Eye (tissue), 1 donor: ENCODE data around the gene SSH2.
"Not testable (repeated sequence)": the region's sequence is repeated elsewhere in the genome, so short reads cannot be mapped to it uniquely, and the experiment has no call there.

Experiments used
- DNase-seq: peaks from one replicate; pipeline ENCODE4 v3.0.0-alpha.2; 2015

The SSH2 gene

DNA sequence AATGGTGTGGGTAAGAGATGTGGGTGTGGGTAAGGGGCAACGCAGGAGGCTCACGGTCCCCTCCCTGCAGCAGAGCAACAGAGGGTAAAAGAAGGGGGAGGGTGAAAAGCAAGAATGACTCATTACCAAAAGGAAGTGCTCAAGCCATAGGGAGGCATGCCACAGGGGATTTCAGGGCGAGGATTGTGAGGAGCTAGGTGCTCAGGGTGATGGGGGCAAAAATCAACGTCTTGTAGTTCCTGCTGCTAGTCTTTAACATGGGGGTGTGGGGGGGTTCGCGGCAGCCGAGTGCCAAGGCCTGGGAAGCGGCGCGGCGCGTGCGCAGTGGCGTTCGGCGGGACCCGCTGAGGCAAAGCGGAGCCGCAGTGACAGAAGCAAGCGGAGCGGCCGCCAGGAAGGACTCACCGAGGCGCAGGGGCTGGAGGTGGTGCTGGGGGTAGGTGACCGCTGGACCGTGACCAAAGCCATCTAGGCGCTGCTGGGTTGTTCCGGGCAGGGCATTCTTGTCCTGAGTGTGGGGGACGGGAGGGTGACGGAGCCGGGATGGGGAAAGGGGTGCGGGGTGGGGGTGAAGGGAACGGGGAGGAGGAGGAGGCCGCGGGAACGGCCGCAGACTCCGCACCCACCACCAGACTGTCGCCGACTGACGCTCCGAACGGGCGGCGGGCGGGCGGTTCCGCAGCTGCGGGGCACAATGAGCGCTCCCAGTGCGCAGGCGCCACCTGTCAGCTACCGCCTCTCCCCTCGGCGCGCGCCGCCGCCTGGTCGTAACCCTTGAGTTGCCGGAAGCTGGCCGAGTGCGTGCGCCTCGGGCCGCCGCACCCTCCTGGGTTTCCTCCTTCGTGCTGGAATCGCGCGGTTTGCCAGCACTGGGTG lies at the start of gene SSH2:
Gene SSH2, minus strand, starts transcription at position 696 of the 876 bp plus-strand sequence. Its CDS starts 228 bp downstream, at position 468.
- DNase-seq, result peak; percentile 95

DNA sequence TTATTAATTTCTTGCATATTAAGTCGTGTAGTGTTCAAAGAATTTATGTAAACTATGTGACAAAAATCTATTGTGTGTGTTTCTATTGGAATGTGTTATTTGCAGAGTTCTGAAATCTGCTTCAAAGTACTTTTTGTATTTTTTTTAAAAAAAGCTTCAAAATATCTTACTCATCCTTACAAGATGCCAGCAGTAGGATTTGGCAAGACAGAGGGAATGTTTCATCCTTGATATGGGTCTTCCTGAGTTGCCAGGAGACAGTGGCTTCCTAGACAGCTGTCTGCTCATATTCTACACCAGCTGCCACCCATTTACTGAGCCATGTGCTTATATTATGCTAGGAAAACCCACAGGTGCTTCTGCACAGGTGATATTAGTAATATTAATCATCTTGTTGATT lies 47.8 kb upstream of the SSH2 start:
- DNase-seq, result no peak

GRCh38 chr17:29973005-29973404 lies 43.0 kb upstream of the SSH2 start:
- no peak for DNase-seq

- no peak for DNase-seq
Observed at GRCh38 chr17:29972277-29972676, 42.2 kb upstream of the SSH2 start.

DNA sequence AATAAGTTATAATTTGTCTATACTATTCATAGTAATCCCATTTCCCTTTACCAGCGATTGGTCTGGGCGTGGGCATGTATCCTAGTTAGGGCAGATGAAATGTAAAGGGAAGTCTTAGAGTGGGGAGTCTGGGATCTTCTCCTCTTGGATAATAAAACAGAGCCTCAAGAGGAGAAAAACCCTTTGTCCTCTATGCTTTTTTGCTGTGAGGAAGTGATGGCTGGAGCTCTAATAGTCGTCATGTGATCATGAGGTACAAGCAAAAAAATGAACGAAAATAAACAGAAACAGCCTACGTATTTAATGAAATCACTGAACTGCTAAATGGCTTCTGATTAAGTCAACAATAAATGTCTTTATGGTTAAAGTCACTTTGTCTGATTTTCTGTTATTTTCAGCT lies 38.2 kb upstream of the SSH2 start:
- DNase-seq, result no peak

DNA sequence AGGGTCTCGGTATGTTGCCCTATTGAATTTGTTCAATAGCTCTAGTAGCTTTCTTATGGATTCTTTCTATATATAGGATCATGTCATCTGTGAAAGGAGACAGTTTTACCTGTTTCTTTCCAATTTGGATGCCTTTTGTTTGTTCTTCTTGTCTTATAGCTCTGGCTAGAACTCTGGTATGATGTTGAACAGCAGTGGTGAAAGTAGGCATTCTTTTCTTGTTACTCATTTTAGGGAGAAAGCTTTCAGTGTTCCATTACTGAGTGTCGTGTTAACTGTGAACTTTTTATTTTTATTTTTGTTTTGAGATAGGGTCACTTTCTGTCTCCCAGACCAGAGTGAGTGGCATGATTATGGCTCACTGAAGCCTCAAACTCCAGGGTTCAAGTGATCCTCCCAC lies 32.6 kb upstream of the SSH2 start:
- no peak for DNase-seq

GRCh38 chr17:29959658-29960337 lies 29.8 kb upstream of the SSH2 start:
- peak; percentile 7 for DNase-seq

GRCh38 chr17:29958947-29959657 lies 29.1 kb upstream of the SSH2 start:
- no peak for DNase-seq

GRCh38 chr17:29957488-29957887 lies 27.5 kb upstream of the SSH2 start:
- DNase-seq, result not testable (repeated sequence)

DNA sequence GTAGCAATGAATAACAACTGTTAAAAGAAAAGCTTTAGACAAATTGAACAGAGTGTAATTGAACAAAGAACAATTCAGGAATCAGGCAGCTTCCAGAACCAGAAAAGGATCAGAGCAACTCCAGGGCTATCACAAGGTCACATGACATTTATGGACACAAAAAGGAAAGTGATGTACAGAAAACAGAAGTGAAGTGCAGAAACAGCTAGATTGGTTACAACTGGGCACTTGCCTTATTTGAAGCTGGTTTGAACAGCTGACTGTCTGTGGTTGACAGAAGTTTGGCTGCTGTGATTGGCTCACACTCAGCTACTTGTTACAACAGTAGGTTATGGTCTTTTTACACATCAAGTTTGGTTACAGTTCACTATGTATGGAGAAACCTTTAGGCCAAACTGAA lies 26.2 kb upstream of the SSH2 start:
- DNase-seq, result no peak

GRCh38 chr17:29954405-29954804 lies 24.4 kb upstream of the SSH2 start:
- no peak for DNase-seq

DNA sequence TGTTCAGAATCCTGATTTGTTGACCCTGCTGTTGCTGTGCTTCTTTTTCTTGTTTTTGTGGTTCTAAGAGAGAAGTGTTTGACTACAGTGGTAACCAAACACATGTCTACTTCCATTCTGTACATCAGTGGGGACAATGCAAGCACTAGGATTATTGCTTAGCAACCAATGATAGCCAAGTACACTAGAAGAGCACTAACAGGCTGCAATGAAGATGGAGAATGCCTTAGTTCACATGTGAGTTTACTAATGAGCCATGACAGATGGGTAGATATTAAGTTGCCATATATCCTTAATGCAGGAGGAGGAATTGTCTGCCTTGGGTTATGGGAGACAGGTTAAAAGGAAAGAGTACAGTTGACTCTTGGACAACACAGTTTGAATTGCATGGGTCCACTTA lies 19.7 kb upstream of the SSH2 start:
- peak; percentile 18 for DNase-seq

DNA sequence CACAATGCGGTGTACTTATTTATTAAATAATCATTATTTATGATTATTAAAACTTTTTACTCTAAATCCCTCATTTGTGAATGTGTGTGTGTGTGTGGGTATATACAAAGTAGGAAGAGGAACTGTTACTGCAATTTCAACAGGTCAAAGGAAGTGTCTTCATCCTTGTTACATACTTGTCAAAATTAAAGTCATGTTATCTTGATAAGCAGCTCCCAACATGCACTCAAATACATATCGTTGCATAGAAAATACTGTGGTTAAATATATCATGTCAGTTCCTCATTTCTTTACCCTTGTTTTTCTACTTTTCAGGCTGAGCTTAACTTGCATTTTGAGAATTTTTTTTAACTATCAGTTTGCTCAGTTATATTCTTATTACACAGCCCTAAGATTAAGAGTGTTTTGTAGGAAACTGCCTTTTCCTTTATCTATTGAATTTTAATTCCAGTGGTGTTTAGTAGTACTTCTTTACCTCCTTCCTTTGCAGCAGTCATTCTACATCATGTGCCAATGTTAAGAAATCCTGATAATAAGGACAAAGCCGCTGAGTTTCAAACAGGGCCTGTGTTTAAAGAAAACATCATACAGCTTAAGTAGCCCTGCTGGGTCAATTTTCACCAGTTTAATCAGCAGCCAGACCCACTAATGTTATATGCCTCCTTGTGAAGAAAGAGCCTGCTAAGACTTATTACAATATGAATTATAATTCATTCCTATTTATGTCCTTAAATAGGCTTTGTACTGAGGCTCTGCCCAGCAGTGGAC lies 18.6 kb upstream of the SSH2 start:
- DNase-seq, result peak; percentile 6

DNA sequence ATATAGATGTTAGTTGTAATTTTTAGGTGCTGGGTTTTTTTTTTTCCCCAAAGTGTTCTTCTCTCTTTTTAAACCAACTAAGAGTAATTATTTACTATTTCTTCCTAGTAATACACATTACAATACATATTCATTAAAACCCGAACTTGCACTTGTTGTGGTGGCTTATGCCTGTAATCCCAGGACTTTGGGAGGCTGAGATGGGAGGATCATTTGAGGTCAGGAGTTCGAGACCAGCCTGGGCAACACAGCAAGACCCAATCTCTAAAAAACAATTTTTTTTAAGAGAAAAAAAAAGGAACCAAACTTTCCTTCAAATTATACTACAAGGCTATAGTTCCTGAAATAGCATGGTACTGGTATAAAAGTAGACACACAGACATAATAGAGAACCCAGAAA lies 15.3 kb upstream of the SSH2 start:
- no peak for DNase-seq

DNA sequence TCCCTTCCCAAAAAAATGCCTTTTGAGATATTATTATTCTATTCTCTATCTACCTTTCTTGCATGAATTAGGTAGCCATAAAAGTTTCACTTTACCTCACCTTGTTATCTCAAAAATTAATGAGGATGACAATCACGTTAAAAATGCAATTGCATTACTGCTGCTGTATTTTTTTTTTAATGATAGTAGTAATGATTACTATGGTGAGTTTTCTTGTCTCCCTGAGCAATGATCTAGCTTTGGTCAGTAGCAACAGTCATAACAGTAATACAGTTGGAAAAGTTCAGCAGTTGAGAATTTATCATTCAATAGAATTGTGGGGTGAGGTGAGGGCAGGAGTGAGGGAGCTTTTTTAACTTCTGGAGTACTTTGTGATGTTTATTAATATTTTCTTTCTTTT lies 11.3 kb upstream of the SSH2 start, which contains the start of gene EFCAB5:
Gene EFCAB5, plus strand, starts transcription at position 301 of the 400 bp plus-strand sequence. CDS start 163 bp downstream, outside the sequence.
- DNase-seq, result no peak

DNA sequence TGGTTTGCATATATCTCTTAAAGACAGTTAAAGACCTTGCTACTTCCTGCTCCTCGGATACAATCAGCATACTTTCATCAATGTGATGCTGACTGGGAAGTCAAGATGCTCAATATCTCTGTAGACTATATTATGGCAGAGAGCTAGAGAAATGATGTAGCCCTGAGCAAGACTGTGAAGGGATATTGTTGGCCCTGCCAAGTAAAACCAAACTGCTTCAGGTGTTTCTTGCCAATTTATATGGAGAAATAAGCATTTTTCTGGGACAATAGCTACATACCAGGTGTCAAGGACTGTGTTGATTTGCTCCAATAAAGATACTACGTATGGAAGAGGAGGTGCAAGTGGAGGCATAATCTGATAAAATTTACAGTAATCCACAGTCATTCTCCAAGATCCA lies 6.7 kb upstream of the SSH2 start:
- no peak for DNase-seq

GRCh38 chr17:29935909-29936308 lies 5.9 kb upstream of the SSH2 start:
- not testable (repeated sequence) for DNase-seq

DNA sequence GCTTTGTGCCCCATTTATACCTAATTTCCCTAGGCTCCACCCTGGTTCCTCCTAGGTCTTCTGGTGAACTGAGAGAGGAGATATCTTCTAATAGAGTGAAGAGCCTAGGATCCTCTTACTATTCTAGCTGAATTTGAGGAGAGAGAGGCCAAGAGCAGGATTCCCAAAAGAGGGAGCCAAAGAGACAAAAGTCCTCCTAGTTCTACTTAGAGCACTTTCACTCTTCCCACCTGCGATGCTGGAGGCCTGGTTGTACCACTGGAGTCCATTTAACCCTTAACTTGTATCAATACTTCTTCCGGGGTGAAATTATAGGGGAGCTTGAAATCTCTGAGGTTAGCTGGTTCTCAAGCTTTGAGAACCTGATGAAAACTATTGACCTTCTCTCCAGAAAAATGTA lies 3.4 kb upstream of the SSH2 start:
- DNase-seq, result no peak

GRCh38 chr17:29931231-29931932 lies 1.4 kb upstream of the SSH2 start:
- DNase-seq, result peak; percentile 97

DNA sequence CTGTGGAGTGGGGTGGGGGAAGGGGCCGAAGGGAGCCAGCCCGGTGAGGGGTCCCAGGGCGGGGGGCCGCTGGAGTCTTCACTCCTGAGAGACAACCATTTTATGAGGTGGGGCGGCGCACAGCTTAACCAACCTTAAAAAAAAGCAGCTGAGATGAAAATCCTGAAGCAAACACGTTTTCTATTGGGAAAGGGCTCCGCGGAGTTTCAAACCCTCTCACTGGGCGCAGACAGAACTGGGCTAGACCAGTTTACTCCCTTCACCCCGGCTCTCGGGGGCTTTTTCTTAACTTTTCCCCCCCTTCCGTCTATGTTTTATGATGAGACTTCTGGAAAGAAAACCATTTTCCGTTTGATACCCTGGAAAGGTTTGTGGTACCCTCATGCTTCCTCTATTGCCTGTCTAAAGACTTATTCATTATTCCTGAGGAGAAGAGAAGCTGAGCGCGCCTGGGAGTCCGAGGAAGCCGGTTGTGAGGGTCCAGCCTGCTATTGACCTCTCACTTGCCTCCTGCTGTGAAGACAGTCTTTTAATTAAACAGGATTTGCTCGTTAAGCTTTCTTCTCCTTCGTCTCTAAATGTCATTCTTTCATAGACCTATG lies 482 bp upstream of the SSH2 start:
- peak; percentile 83 for DNase-seq

DNA sequence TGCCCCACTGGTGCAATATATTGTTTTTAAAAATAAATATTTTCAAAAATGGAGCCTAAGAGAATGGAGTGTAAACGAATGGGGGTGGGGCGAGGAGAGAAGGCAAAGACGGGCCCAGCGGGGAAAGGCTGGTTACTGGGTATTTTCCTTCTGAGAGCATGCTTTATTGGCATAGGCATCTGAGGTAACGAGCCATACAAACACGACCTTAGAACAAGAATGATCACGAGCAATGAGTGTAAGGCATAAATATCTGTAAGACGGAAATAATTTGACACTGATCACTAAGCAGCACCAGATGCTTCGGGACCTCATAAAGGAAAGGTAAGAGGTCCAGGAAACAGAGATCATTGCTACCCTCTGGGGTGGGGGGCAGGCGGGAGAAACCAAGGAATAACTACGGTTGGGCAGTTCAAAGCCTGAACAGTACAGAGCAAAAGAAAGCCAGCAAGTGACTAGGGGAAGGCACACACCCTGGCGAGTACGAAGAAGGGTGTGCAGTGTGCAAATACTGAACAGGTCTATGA lies 959 bp downstream of the SSH2 start:
- DNase-seq, result no peak
